ENCODE results near the gene RGS7.

GRCh38 chr1:240941701-240942370, 415.2 kb downstream of the RGS7 start:
- TF ChIP-seq POLR2AphosphoS5 (IDR thresholded peaks at IDR 0.05; ENCODE audit: low read depth, low read length) (no peak), CTCF (IDR thresholded peaks at IDR 0.05) (no peak)
